Ishikawa (cell line): Measurements from ENCODE around the gene PPM1B.

ENCODE experiments used
- CEBPB ChIP-seq: IDR thresholded peaks from 2 replicates; pipeline ENCODE4 v1.6.1; 2012
- CREB1 ChIP-seq: IDR thresholded peaks from 2 replicates; pipeline ENCODE4 v1.6.1; 2012; ENCODE audit warnings: low read depth
- EGR1 ChIP-seq: IDR thresholded peaks from 2 replicates; pipeline ENCODE4 v1.6.1; 2012
- EP300 ChIP-seq: IDR thresholded peaks from 2 replicates; pipeline ENCODE4 v1.6.1; 2012; ENCODE audit warnings: borderline replicate concordance
- FOXM1 ChIP-seq: IDR thresholded peaks from 2 replicates; pipeline ENCODE4 v1.6.1; 2012; ENCODE audit warnings: low read depth, borderline replicate concordance
- NFIC ChIP-seq: IDR thresholded peaks from 2 replicates; pipeline ENCODE4 v1.6.1; 2012
- RAD21 ChIP-seq: IDR thresholded peaks from 2 replicates; pipeline ENCODE4 v1.6.1; 2012; ENCODE audit warnings: low read depth
- TAF1 ChIP-seq: IDR thresholded peaks from 2 replicates; pipeline ENCODE4 v1.6.1; 2012; ENCODE audit warnings: low read depth, mild to moderate bottlenecking
- TCF12 ChIP-seq: IDR thresholded peaks from 2 replicates; pipeline ENCODE4 v1.6.1; 2012; ENCODE audit warnings: low read depth
- TEAD4 ChIP-seq: IDR thresholded peaks from 2 replicates; pipeline ENCODE4 v1.6.1; 2012
- YY1 ChIP-seq: IDR thresholded peaks from 2 replicates; pipeline ENCODE4 v1.6.1; 2012; ENCODE audit warnings: low read depth
- ZBTB7A ChIP-seq: IDR thresholded peaks from 2 replicates; pipeline ENCODE4 v1.6.1; 2012; ENCODE audit warnings: low read depth
- TF ChIP-seq, protein P1 (sequence below): IDR thresholded peaks from 2 replicates; pipeline ENCODE4 v1.6.1; 2012; ENCODE audit warnings: low read depth, mild to moderate bottlenecking
- TF ChIP-seq, protein P2 (sequence below): IDR thresholded peaks from 2 replicates; pipeline ENCODE4 v1.6.1; 2012
- TF ChIP-seq, protein P3 (sequence below): IDR thresholded peaks from 2 replicates; pipeline ENCODE4 v1.6.1; 2012

PPM1B gene

DNA sequence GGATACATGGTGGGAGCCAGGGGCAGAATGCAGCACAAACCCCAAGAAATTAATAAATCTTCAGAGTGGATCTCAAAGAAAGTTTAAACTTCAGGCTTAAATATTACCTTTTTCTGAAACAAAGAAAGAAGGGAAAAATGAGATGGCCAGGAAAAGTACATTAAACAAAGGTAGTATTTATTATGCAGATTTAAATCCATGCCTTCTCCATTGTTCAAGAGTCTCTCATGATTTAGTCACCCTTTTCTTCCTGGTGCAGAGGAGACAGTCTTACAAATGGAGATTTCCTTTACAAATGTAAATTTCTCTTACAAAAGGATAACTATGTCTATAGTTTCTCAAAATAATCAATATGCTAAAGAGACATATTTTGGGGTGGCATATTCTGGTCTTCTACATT is 33.4 kb upstream of the PPM1B start:
- TF ChIP-seq TAF1 (no peak), RAD21 (no peak), ZBTB7A (no peak), CEBPB (no peak)
- TF ChIP-seq, protein P1, sequence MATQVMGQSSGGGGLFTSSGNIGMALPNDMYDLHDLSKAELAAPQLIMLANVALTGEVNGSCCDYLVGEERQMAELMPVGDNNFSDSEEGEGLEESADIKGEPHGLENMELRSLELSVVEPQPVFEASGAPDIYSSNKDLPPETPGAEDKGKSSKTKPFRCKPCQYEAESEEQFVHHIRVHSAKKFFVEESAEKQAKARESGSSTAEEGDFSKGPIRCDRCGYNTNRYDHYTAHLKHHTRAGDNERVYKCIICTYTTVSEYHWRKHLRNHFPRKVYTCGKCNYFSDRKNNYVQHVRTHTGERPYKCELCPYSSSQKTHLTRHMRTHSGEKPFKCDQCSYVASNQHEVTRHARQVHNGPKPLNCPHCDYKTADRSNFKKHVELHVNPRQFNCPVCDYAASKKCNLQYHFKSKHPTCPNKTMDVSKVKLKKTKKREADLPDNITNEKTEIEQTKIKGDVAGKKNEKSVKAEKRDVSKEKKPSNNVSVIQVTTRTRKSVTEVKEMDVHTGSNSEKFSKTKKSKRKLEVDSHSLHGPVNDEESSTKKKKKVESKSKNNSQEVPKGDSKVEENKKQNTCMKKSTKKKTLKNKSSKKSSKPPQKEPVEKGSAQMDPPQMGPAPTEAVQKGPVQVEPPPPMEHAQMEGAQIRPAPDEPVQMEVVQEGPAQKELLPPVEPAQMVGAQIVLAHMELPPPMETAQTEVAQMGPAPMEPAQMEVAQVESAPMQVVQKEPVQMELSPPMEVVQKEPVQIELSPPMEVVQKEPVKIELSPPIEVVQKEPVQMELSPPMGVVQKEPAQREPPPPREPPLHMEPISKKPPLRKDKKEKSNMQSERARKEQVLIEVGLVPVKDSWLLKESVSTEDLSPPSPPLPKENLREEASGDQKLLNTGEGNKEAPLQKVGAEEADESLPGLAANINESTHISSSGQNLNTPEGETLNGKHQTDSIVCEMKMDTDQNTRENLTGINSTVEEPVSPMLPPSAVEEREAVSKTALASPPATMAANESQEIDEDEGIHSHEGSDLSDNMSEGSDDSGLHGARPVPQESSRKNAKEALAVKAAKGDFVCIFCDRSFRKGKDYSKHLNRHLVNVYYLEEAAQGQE = no peak
- TF ChIP-seq, protein P2, sequence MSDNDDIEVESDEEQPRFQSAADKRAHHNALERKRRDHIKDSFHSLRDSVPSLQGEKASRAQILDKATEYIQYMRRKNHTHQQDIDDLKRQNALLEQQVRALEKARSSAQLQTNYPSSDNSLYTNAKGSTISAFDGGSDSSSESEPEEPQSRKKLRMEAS = no peak

DNA sequence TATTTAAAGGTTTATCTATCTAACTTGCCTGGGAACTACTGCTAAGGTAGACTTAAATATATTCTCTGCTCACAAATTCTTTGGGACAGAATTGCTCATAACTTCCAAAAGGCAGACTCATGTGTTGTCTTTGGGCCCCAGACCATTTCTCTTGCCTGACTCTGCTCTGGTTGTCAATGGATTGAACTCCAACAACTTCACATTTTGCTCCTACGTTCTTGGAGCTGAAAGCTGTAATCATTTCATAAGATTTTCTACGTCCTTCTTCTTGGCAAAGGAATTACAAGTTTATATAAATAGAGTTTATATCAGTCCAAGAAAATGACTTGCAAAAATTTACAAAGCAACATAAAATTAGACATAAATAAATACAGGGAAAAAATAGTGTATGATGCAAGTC is 32.9 kb upstream of the PPM1B start:
- TF ChIP-seq CREB1 = no peak
- TF ChIP-seq FOXM1 = no peak
- no peak for TF ChIP-seq TAF1

DNA sequence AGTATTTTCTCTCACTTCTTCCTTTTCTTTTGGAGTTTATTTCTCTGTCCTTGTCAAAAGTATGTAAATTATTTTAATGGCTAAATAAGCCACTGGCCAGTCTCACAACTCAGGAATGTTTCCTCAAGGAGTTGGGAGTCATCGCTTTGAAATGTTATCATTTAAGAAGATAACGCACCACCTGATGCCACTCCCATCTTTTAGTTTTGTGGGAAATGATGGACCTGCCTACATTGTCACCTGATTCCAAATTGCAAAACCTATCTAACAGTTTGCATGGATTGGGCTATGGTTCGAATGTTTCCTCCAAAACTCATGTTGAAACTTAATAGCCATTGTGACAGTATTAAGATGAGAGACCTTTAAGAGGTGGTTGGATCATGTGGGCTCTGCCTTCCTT is 32.4 kb upstream of the PPM1B start:
- TF ChIP-seq TAF1 (no peak), EGR1 (no peak), CREB1 (no peak), EP300 (no peak), YY1 (no peak), NFIC (no peak), TCF12 (no peak)
- TF ChIP-seq, protein P3, sequence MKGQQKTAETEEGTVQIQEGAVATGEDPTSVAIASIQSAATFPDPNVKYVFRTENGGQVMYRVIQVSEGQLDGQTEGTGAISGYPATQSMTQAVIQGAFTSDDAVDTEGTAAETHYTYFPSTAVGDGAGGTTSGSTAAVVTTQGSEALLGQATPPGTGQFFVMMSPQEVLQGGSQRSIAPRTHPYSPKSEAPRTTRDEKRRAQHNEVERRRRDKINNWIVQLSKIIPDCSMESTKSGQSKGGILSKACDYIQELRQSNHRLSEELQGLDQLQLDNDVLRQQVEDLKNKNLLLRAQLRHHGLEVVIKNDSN = no peak

DNA sequence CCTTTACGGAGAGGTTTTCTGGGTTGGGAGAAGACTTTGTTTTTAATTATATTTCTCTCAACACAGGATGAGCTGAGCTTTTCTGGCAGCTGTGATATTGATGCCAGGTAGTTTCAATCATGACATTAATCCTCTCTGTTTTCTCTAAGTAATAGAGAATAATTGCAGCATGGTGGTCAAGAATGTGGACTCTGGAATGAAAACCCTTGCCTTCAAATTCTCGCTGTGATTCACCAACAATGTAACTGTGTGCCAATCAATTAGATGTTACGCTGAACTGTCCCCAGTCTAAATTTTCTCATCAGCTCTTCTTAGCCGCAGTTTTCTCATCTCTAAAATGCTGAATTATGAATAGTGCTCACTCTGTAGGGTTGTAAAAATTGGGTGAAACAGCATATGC is 31.6 kb upstream of the PPM1B start:
- TF ChIP-seq EGR1 (no peak), TEAD4 (no peak), TCF12 (no peak), TAF1 (no peak), CEBPB (no peak), FOXM1 (no peak), YY1 (no peak), EP300 (no peak), ZBTB7A (no peak), RAD21 (no peak), NFIC (no peak), CREB1 (no peak)
- TF ChIP-seq, protein P3 = no peak
- TF ChIP-seq, protein P2 = no peak
- TF ChIP-seq, protein P1 = no peak

DNA sequence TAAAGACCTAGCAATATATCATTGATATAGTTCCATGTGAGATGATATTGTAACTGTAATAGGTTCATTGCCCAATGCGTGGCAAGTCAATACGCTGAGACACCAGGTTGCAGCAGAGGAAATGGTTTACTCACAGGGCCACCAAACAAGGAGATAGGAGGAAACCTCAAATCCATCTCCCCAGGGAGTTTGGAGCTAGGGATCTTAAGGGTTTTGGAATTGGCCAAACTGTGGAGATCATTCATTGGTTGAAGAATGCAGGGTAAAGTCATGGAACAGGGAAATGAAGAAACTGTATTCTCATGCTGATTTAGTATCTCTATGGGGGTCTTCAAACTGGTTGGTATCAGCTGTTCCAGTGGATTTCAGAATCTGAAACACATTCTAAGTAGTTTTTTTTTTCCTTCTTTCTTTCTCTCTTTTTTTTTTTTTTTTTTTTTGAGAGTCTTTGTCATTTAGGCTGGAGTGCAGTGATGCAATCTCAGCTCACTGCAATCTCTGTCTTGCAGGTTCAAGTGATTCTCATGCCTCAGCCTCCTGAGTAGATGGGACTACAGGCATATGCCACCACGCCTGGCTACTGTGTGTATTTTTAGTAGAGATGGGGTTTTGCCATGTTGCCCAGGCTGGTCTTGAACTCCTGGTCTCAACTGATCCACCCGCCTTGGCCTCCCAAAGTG is 30.7 kb upstream of the PPM1B start:
- TF ChIP-seq YY1 = no peak
- TF ChIP-seq TEAD4 = no peak
- TF ChIP-seq, protein P3 = no peak

DNA sequence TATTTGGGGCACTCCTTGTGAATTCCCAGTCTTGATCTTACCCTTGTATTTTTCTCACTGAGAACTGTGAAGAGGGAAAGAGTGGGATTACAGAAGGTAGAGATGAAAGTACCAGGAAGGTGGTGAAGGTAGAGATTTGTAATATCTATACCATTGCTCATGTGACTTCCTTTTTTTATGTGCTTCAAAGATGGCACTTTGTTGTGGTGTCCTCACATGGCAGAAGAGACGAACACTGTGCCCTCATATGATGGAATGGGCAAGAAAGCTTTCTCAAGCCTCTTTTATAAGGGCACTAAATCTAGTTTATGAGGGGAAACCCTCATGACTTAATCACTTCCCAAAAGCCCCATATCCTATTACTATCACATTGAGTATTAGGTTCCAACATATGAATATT is 28.9 kb upstream of the PPM1B start:
- TF ChIP-seq, protein P1 = no peak
- TF ChIP-seq ZBTB7A = no peak
- TF ChIP-seq, protein P3 = no peak
- TF ChIP-seq NFIC = no peak
- TF ChIP-seq CEBPB = no peak
- no peak for TF ChIP-seq TAF1
- TF ChIP-seq CREB1 = no peak
- TF ChIP-seq EGR1 = no peak
- TF ChIP-seq YY1 = no peak
- TF ChIP-seq RAD21 = no peak
- TF ChIP-seq TCF12 = no peak
- TF ChIP-seq, protein P2 = no peak
- TF ChIP-seq TEAD4 = no peak
